Erythroblast (primary cell): Measurements from ENCODE around the gene B4GALNT1.

Source experiments
- GATA1 ChIP-seq: IDR thresholded peaks from 2 replicates; pipeline ENCODE4 v1.6.1; 2011; ENCODE audit warnings: low read depth, mild to moderate bottlenecking, control low read depth, low read length, moderate library complexity
- POLR2A ChIP-seq: IDR thresholded peaks from 2 replicates; pipeline ENCODE4 v1.6.1; 2011; ENCODE audit warnings: mild to moderate bottlenecking, low read length

GRCh38 chr12:57605811-57606311, 27.1 kb downstream of the B4GALNT1 start:
- TF ChIP-seq POLR2A (no peak), GATA1 (no peak)
